ENCODE results near the gene DOCK8.

DNA sequence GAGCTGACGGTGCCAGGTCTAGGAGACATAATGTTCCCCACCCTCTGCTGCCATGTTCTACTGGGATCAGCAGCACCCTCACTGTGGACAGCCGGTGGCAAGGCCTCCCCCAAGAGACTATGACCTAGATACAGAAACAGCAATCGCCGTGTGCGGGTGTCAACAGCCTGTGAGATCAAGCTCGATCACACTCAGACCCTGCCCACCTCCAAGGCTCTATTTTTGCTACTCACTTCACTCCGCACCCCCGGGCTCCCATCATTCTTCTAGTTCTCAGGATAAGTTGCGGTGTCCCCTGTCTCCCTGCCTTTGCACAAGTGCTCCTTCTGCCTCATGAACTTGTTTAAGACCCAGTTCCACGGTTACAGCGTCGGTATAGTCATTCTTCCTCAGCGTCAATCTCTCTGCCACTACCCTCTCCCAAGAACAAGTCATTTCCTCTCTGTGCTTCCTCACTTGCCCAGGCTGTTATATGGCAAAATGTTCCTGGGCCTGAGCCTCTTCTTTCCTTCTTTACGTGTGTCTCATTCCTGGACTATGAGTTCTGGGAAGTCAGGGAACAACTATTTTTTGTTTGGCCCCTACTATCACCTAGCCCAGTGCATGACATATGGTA, 5.4 kb upstream of the DOCK8 start:
- TF ChIP-seq, protein P1, sequence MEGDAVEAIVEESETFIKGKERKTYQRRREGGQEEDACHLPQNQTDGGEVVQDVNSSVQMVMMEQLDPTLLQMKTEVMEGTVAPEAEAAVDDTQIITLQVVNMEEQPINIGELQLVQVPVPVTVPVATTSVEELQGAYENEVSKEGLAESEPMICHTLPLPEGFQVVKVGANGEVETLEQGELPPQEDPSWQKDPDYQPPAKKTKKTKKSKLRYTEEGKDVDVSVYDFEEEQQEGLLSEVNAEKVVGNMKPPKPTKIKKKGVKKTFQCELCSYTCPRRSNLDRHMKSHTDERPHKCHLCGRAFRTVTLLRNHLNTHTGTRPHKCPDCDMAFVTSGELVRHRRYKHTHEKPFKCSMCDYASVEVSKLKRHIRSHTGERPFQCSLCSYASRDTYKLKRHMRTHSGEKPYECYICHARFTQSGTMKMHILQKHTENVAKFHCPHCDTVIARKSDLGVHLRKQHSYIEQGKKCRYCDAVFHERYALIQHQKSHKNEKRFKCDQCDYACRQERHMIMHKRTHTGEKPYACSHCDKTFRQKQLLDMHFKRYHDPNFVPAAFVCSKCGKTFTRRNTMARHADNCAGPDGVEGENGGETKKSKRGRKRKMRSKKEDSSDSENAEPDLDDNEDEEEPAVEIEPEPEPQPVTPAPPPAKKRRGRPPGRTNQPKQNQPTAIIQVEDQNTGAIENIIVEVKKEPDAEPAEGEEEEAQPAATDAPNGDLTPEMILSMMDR (IDR thresholded peaks at IDR 0.05): no peak
- TF ChIP-seq POLR2A (IDR thresholded peaks at IDR 0.05): no peak
